Jurkat, Clone E6-1 (cell line): ENCODE measurements around the gene CARMIL3.

Experiments
- DNase-seq: peaks from one replicate; pipeline ENCODE4 v3.0.0-alpha.2; 2011; ENCODE audit warnings: low read depth, low spot score
- H3K4me3 ChIP-seq: 2 replicates; pipeline ENCODE4 v1.5.1; 2011; ENCODE audit warnings: mild to moderate bottlenecking, low read length, control low read depth, moderate library complexity

The CARMIL3 gene

GRCh38 chr14:24060443-24060842 lies 8.6 kb downstream of the CARMIL3 start:
- DNase-seq = no peak
- H3K4me3 ChIP-seq = no peak overlapping the region

DNA sequence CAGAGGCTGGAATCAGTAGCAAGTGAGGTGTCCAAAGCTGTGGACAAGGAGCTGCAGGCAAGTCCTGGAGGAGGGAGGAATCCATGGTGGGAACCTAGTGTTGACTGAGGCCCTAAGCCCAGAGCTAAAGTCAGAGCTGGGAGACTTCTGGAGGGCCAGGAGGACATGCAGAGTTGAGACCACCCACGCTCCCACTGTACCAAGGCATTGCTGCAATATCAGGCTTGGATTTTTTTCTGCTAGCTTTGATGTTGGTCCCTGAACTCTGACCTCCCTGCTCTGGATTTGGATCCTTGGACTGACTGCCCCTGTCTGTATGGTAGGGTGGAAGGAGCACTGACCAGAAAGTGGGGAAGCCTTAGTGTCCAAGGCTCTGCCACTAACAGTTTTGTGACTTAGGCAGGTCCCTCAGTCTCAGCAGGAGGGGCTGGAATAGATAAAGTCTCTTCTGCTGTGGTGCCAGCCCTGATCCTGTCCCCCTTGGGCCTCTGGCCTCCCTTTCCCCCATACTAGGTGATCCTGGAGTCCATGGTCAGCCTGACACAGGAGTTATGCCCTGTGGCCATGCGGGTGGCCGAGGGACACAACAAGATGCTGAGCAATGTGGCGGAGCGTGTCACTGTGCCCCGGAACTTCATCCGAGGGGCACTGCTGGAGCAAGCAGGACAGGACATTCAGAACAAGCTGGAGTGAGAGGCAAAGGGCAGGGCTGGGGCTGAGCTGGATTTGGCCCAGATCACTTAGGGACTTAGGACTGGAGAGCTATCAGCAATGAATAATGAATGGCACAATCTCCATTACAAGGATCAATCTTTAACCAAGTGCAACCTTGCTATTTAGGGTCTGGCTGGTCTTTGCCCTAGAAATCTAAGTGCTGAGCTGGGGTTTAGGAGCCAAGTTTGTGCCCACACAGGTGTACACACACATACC lies 9.4 kb downstream of the CARMIL3 start:
- DNase-seq = no peak

DNA sequence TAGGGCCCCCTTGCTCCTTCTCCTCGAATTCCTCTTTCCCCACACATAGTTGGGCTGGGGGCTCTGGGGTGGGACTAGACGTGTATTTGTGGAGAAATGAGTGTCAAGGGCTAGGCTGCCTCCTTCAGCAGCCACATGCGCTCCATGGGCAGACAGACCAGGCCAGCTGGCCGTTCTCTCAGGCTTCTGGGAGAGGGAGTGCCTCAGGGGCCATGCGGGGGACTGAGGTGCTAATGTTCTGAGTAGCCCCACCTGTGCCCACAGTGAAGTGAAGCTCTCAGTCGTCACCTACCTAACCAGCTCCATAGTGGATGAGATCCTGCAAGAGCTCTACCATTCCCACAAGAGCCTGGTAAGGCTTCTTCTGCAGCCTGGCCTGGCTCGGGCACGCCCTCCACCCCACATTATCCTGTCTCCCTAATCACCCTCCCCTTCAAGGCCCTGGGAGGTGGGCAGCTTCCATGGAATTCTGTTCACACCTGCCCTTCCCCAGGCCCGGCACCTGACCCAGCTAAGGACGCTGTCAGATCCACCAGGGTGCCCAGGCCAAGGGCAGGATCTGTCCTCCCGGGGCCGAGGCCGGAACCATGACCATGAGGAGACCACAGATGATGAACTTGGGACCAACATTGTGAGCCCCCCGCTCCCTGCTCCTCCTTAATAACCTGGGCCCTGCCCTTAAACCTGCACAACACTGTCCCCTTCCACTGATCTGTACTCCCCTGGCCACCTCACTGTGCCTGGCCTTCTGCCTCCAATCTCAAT lies 10.6 kb downstream of the CARMIL3 start:
- DNase-seq = no peak
- H3K4me3 ChIP-seq = no peak overlapping the region

More for the DNA sequence above, 9.4 kb downstream of the CARMIL3 start:
- no peak overlapping the region for H3K4me3 ChIP-seq

- DNase-seq = no peak
- no peak overlapping the region for H3K4me3 ChIP-seq
Observed at GRCh38 chr14:24063263-24063836, 11.5 kb downstream of the CARMIL3 start.

DNA sequence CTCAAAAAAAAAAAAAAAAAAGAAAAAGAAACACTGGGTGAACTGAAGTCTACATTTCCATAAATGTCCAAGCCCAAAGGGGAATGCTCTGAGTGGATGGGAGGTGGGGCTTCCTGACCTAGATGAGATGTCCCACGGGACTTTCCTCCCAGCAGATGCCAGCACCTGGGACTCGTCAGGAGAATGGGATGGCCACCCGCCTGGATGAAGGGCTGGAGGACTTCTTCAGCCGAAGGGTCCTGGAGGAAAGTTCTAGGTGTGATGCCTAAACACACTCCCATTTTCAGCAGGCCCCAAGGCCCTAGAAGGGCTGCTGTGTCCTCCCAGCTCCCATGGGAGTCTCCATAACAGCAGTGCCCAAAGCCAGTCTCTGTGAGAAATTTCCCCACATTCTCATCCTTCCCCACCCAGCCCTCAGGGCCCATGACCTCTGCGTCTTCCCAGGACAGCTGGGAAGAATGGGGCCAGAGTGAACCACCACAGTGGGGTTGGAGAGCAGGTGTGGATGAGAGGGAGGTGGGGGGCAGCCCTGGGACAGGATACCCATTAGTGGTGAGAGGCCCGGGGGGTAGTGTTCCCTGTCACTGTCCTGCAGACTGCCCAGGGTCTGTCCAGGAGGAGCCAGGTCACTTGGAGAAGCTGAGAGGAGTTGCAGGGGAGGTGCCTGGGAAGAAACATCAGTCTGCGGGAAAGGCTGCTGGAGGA lies 12.4 kb downstream of the CARMIL3 start:
- no peak for DNase-seq
- no peak overlapping the region for H3K4me3 ChIP-seq

GRCh38 chr14:24064856-24065255 lies 13.0 kb downstream of the CARMIL3 start:
- DNase-seq = no peak
- H3K4me3 ChIP-seq = no peak overlapping the region

DNA sequence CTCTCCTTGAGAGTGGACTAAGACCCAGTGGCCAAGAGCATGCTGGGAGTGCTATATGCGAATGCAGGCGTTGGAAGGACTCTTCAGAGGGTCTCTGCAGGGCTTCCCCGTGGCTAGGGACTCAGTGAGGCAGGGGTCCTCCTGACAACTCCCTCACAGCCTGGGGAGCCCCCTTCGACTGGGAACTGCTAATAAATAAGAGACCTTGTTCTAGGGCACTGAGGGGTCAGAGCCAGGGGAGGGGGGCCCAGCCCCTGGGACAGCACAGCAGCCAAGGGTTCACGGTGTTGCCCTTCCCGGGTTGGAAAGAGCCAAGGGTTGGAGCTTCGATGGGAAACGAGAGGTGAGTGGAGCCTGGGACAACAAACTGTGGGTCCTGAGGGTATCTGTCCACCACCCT lies 13.6 kb downstream of the CARMIL3 start:
- no peak for DNase-seq
- no peak overlapping the region for H3K4me3 ChIP-seq

GRCh38 chr14:24066496-24067132 lies 14.8 kb downstream of the CARMIL3 start:
- no peak overlapping the region for H3K4me3 ChIP-seq
- DNase-seq = no peak

GRCh38 chr14:24067133-24068082 lies 15.6 kb downstream of the CARMIL3 start:
- DNase-seq = no peak
- H3K4me3 ChIP-seq = no peak overlapping the region

DNA sequence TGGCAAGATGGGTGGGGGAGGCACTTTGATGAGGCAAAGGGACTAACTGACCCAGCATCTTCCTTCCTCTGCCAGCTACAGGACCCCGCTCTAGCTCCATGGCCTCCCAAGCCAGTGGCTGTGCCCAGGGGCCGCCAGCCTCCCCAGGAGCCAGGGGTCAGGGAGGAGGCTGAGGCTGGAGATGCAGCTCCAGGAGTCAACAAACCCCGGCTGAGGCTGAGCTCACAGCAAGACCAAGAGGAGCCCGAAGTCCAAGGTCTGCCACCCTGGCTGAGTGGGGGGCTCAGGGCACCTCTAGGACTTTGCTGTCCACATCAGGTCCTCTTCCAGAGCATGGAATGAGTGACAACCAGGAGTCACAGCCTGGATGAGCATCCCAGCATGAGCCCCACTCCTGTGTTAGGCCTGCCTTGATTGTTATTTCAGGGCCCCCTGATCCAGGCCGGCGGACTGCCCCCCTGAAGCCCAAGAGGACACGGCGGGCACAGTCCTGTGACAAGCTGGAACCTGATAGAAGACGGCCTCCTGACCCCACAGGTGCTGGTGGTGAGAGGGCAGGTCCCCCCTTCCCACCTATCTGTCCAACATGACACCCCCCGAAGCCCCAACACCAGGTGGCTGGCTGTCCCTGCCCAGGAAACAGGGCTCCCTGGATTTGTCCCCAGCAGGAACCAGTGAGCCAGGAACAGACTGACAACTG lies 17.1 kb downstream of the CARMIL3 start:
- no peak overlapping the region for H3K4me3 ChIP-seq
- no peak for DNase-seq

DNA sequence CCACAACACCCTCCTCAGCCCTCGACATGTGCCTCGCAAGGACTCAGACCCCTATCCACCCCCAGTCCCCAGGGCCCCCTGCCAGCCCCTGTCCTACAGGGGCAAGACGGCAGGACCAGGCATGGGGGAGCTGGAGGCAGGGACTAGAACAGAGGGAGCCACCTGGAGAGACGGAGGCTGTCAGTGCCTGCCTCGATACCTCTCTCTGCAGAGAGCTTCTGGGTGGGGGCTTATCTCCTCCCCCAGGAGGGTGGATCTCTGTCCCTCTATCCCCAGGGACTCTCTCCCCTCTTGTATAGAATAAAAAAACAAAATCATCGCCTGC lies 17.6 kb downstream of the CARMIL3 start:
- no peak for DNase-seq
- H3K4me3 ChIP-seq = no peak overlapping the region

DNA sequence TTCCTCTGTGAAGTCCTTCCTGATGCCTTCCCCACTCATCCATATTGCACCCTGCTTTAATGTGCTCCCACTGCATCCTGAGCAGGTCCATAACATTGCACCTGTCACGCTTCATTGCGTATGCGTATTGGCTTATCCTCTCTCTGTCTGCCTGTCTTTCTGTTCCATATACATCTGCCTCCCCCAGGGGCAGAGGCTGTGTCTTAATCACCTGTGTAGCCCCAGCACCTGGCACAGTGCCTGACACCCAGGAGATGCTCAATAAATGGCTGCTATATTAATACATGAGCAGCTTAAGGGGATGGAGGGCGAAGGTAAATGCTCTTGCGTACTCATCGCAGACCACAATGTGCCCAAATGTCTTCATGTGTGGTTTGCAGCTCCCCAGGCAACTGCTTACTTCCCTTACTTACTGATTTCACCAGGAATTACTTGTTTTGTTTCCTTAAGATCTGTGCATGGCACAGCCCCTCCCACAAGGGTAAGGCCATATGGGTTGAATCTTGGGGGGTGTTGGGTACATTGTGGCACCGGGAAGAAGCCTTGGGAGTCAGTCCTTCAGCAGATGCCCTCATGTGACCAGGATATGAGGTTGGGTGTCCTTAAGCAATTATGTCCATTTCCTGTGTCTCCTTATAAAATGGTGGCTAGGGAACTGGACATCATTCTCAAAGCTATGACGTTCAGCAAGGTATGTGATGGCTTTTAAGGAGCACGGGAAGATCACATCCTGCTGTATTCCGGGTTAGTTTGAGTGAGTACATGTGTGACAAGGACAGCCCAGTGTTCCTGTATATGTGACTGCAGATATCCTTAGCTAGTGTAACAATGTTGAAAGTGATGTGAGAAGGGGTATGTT lies 18.7 kb downstream of the CARMIL3 start:
- H3K4me3 ChIP-seq = no peak overlapping the region
- DNase-seq = no peak

DNA sequence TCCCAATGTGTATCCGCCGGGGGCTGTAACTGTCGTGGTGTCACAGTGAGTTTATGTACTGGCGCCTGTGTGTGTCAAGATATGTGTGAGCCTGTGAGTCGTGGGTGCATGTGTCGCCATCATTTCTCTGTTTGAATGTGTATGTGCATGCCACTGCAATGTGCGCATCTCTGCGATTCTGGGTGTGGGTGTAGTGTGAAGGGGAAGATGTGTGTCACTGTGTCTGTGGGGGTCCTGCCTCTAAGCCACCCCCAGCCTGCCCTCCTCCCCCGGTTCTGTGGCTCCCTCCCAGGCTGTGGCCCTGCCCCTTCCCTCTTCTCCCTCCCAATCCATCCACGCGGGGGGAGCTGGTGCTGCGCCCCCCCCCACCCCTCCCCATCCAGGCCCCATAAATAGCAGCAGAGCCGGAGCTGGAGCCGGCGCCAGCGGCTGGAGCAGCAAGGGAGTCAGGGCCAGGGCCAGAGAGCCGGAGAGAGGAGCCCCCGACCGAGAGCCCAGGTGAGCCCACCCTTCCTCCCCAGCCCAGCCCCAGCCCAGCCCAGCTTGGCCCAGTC lies 19.4 kb downstream of the CARMIL3 start, which contains the start of gene CPNE6:
Gene CPNE6, plus strand, starts transcription at position 419 of the 554 bp plus-strand sequence. CDS start 1,375 bp downstream, outside the sequence.
- no peak within 1 kb of the TSS for H3K4me3 ChIP-seq
- DNase-seq = no peak

DNA sequence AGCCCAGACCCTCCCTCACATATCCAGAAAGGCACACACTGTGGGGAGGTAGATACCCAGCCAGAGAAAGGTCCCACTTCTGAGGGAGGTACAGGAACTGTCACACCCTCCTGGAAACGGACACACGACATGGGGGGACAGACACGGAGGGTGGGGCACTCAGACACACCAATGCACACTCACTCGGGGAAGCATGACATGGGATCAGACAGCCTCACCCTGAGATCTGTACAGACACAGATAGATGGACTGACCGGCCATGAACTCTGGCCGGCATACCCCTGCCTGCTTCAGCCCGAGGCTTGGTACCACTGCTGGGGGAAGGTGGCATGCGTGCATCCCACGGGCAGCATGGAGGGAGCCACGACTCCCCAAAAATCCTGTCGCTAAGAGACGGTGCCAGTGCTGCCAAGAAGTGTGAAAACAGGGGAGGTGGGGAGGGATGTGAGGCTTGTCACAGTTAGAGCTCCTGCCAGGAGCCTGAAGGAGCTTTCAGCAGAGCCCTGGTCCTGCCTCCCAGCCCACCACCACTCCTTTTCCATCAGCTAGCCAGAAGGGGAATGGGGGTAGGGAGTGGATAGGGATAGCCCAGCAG lies 20.1 kb downstream of the CARMIL3 start:
- DNase-seq = no peak
- no peak overlapping the region for H3K4me3 ChIP-seq

- H3K4me3 ChIP-seq = no peak overlapping the region
- DNase-seq = no peak
Observed at GRCh38 chr14:24072436-24072835, 20.6 kb downstream of the CARMIL3 start.
